NB4 (cell line): ENCODE data around the gene BACE1-AS.

Experiments used
- DNase-seq: peaks from one replicate; pipeline ENCODE4 v3.0.0; 2010; ENCODE audit warnings: low read depth
- H3K4me3 ChIP-seq: one replicate; pipeline ENCODE4 v1.5.1; 2011; ENCODE audit warnings: mild to moderate bottlenecking, low read depth, low read length, moderate library complexity
- CTCF ChIP-seq: IDR thresholded peaks from one replicate; pipeline ENCODE4 v1.5.1; 2012; ENCODE audit warnings: low read depth, low read length
- MYC ChIP-seq: IDR thresholded peaks from 2 replicates; pipeline ENCODE4 v1.6.1; 2011; ENCODE audit warnings: low read depth, low read length
- POLR2A ChIP-seq: IDR thresholded peaks from 2 replicates; pipeline ENCODE4 v1.6.1; 2011; ENCODE audit warnings: mild to moderate bottlenecking; ENCODE audit not compliant: insufficient read length; ENCODE audit errors: extremely low read depth
- TF ChIP-seq, protein P1 (sequence below): IDR thresholded peaks from 2 replicates; pipeline ENCODE4 v1.6.1; 2011; ENCODE audit warnings: low read depth, low read length

Gene BACE1-AS

DNA sequence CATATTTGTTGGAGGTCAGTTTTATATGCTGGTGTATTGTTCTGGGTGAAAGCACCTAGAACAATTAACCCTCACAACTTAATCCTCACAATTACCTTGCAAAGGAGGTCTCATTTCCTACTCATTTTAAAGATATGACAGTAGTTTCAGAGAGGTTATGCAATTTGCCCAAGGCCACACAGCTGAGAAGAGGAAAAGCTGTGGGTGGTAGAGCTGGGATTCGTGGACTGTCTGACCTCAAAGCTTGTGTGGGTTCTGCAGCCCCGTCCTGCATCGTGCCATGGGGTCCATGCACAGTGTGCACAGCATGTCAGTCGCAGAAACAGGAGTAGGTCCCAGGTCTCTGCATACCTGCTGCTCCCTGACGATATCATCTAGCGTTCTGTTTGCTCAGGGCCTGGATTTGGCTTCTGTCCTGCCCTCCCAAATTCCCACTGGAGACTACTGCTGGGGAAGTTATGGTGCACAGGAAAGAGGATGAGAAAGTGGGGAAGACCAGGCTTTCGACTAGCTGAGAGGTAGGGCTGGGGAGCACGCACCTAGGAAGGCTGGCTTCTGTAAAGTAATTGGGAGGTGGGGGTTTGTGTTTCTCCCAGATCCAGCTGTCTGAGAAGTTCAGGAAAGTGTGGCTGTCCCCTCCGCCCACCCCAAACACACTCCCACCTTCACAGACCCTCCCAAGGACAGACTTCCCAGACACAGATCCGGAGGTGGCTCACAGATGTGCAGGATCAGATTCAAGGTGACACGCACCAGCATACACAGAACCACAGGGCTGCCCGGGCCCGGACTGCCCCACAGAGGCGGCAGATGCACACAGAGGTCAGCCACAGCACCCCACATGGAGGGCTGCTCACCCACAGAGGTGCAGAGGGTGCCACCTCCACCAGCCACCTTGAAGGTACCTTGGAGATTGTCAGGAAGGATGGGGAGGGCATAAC is 23.0 kb downstream of the BACE1-AS start:
- no peak overlapping the region for H3K4me3 ChIP-seq
- TF ChIP-seq MYC = no peak
- DNase-seq = no peak

DNA sequence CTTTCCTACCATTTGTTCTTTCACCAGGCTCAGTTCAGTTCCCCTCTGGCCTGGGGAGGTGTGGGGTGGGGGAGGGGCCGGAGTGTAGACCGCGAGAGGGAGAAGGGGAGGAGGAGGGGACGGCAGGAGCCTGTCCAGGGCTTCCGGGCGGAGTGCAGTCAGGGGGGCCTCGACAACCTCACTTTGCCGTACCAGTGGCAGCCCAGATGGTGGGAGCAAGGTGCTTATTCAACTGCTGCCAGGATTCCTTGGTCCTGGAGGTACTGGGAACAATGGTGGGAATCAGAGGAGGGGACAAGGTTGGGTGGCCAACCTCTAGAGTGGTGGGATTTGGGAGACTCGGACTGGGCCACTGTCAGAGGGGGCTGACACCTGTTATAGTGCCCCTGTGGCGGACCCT is 23.7 kb downstream of the BACE1-AS start:
- no peak overlapping the region for H3K4me3 ChIP-seq
- DNase-seq = peak; percentile 25
- TF ChIP-seq CTCF (no peak), POLR2A (no peak), MYC (no peak)
- TF ChIP-seq, protein P1, sequence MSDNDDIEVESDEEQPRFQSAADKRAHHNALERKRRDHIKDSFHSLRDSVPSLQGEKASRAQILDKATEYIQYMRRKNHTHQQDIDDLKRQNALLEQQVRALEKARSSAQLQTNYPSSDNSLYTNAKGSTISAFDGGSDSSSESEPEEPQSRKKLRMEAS = no peak

DNA sequence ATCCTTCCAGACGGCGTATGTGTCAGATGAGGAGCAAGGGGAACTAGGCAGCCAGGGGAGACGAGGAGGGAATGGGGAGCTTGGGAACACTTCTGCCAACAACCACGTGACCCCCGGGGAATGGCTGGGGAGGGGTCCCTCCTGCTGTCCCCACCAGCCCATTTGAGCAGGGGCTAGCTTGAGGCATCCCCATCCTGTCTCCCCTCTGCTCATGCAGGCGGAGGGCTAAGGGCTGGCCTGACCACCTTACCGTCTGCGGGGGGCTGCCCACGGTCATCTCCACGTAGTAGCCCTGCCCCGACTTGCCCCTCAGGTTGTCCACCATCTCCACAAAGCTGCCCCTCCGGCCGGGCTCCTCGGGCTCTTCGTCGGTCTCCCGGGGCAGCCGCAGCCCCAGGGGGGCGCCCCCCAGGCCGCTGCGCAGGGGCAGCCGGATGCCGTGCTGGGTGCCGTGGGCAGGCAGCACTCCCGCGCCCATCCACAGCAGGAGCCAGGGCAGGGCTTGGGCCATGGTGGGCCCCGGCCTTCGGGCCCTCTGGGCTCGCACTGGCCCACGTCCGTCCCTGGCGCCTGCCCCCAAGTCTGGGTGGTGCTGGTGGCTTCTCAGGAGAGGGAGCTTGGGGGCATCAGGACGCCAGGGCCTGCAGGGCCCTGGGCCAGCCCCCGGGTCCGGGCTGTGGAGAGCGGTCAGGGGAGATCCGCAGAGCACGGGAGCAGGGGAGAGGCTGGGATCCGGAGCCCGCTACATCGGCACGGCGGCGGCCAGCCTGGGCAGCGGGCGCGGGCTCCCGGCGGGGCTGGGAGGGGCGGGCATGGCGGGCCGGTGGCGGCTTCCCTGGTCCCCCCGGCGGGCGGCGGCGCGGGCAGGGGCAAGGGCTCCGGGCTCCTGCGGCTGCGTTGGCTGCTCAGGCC is 24.4 kb downstream of the BACE1-AS start:
- TF ChIP-seq CTCF = no peak
- TF ChIP-seq MYC = no peak
- TF ChIP-seq, protein P1 = no peak
- TF ChIP-seq POLR2A = no peak
- H3K4me3 ChIP-seq = peak overlapping the region; percentile 55
- DNase-seq = no peak

DNA sequence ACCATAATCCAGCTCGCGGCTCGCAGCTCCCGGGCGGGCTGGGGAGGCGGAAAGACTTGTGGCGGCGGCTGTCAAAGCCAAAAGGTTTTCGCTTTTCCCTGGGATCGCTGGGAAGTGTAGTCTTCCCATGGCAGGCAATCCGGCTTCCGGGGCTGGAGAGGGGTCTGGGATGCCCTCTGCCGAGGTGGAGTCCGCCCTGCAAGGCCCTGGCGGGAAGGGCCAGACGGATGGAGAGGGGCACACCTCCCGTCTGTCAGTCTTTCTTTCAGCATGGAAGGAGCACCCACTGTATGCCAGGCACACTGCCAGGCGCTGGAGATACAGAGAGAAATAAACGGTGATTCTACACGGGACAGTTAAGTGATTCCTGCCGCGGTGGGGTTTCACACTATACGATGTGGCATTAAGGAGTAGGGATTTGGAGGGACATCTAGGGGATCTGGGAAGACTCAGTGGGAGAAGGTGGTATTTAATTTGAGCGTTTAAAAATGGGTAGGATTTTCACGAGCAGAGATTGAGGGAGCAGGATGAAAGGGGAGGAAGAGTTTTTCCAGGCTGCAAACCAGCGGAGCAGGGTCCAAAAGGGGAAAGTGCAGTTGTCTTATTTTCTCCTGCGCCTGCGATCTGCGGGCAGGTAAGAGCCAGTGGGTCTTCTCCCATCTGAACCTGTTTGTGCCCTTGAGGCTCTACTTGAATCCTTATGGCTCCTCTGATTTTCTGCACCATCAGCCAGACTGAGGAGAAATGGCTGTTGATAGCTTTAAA is 25.2 kb downstream of the BACE1-AS start, which contains the start of gene BACE1:
Gene BACE1 (minus strand): TSS at position 60 of the 765 bp plus-strand sequence. CDS start 461 bp downstream, outside the sequence.
- peak; percentile 80 for DNase-seq
- H3K4me3 ChIP-seq = peak within 1 kb of the TSS; percentile 55
- TF ChIP-seq, protein P1 = no peak
- TF ChIP-seq MYC = no peak
- TF ChIP-seq CTCF = no peak
- TF ChIP-seq POLR2A = no peak

DNA sequence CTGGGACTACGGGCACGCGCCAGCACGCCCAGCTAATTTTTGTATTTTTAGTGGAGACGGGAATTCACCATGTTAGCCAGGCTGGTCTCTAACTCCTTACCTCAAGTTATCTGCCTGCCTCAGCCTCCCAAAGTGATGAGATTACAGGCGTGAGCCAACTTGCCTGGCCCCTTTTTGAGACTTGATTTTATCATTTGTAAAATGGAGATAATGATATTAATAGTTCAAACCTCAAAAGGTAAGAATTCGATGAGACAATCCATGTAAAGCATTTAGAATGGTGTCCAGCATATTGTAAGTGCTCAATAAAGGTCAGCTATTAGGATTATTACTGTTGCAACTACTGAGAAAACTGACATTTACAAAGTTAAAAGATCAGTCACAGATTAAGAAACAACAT is 27.6 kb downstream of the BACE1-AS start:
- TF ChIP-seq, protein P1 = no peak
- TF ChIP-seq CTCF = no peak
- no peak for TF ChIP-seq MYC
- no peak for TF ChIP-seq POLR2A
- no peak overlapping the region for H3K4me3 ChIP-seq
- no peak for DNase-seq
